Measurements from ENCODE around the gene APOA5. TPM values are rescaled to one million over a fixed set of nuclear protein-coding genes. Genes with fewer than 3 reads are reported as not detected.

APOA5 gene
- total and polyA plus RNA-seq, 2 of the 13 experiments (the other 11 are each of a cell fraction or from before 2014, with no cell fraction given) = 44.0 to 49.1 TPM

- TF ChIP-seq MED13 (CRISPR knock-in tag; IDR thresholded peaks at IDR 0.05) = no peak
- TF ChIP-seq GATAD1 (CRISPR knock-in tag; IDR thresholded peaks at IDR 0.05) = peak; percentile 78
- no peak for TF ChIP-seq ARNT2 (CRISPR knock-in tag; IDR thresholded peaks at IDR 0.05; ENCODE audit: low read depth)
- no peak for TF ChIP-seq ZUFSP (CRISPR knock-in tag; IDR thresholded peaks at IDR 0.05; ENCODE audit: borderline replicate concordance)
- no peak for TF ChIP-seq NR1H2 (CRISPR knock-in tag; IDR thresholded peaks at IDR 0.05; ENCODE audit: borderline replicate concordance, low read depth)
- TF ChIP-seq TAF1 (CRISPR knock-in tag; IDR thresholded peaks at IDR 0.05) = peak; percentile 61
- no peak for TF ChIP-seq ZNF503 (CRISPR knock-in tag; IDR thresholded peaks at IDR 0.05)
- TF ChIP-seq ZFP36 (IDR thresholded peaks at IDR 0.05; ENCODE audit: borderline replicate concordance, low read depth, low read length, partially characterized antibody) = no peak
- 0 out of 2 replicates have a peak, but pooled peaks have one; percentile 51 for TF ChIP-seq ZNF510 (CRISPR knock-in tag; IDR thresholded peaks at IDR 0.05; ENCODE audit: low read depth)
- TF ChIP-seq ESRRA (CRISPR knock-in tag; IDR thresholded peaks at IDR 0.05; ENCODE audit: low read depth) = no peak
- TF ChIP-seq ELF3 (CRISPR knock-in tag; IDR thresholded peaks at IDR 0.05) = peak; percentile 60; the same call in 1 of the 2 replicates
- no peak for TF ChIP-seq FOSL1 (CRISPR knock-in tag; IDR thresholded peaks at IDR 0.05; ENCODE audit: borderline replicate concordance)
- TF ChIP-seq ZBTB10 (CRISPR knock-in tag; IDR thresholded peaks at IDR 0.05; ENCODE audit: borderline replicate concordance) = peak; percentile 83; the same call in 1 of the 2 replicates
- TF ChIP-seq ZNF766 (CRISPR knock-in tag; IDR thresholded peaks at IDR 0.05; ENCODE audit: borderline replicate concordance) = no peak
- TF ChIP-seq ZNF878 (CRISPR knock-in tag; IDR thresholded peaks at IDR 0.05) = peak; percentile 43; the same call in 1 of the 2 replicates
- no peak for TF ChIP-seq ZNF34 (CRISPR knock-in tag; IDR thresholded peaks at IDR 0.05; ENCODE audit: borderline replicate concordance)
These were observed 3.7 kb downstream of the APOA5 start, which contains the start of gene ZPR1 (continued) for GRCh38 chr11:116787786-116788486.

Data from HepG2 (cell line).